A549 (cell line): Measurements from ENCODE around the gene CADM2.

Experiments
- BHLHE40 ChIP-seq: IDR thresholded peaks from 2 replicates; pipeline ENCODE4 v1.6.1; 2012; ENCODE audit warnings: low read depth, low read length, inconsistent platforms
- CEBPB ChIP-seq, 2 experiments: fragments of >200 bp in 1 of 2; sonication (Bioruptor Twin) in 1 of 2; formaldehyde crosslinking in 1 of 2; IDR thresholded peaks; 2 replicates each; pipeline ENCODE4 v1.6.1; 2012 to 2016
- CHD2 ChIP-seq: fragments of 150-350 bp; IDR thresholded peaks from 2 replicates; pipeline ENCODE4 v1.6.1; 2014; ENCODE audit warnings: low read length; ENCODE audit not compliant: partially characterized antibody
- EP300 ChIP-seq, 2 experiments: fragments of >200 bp; sonication (Bioruptor Twin); formaldehyde crosslinking; IDR thresholded peaks; 2 replicates in 1 of 2; 3 replicates in 1 of 2; pipeline ENCODE4 v1.6.1; 2016 to 2017
- ESRRA ChIP-seq: fragments of 150-350 bp; IDR thresholded peaks from 2 replicates; pipeline ENCODE4 v1.6.1; 2014; ENCODE audit warnings: mild to moderate bottlenecking, low read length, borderline replicate concordance
- GATA3 ChIP-seq: IDR thresholded peaks from 2 replicates; pipeline ENCODE4 v1.6.1; 2012; ENCODE audit warnings: borderline replicate concordance
- MAZ ChIP-seq: fragments of 150-350 bp; IDR thresholded peaks from 2 replicates; pipeline ENCODE4 v1.6.1; 2014; ENCODE audit warnings: antibody characterized with exemption, low read depth, low read length, borderline replicate concordance
- NPAS2 ChIP-seq: fragments of 250-450 bp; sonication (Bioruptor Pico); IDR thresholded peaks from 2 replicates; pipeline ENCODE4 v1.8.0; 2022; ENCODE audit warnings: mild to moderate bottlenecking, moderate library complexity, borderline replicate concordance
- POLR2A ChIP-seq: IDR thresholded peaks from 2 replicates; pipeline ENCODE4 v1.6.1; 2012; ENCODE audit warnings: mild to moderate bottlenecking, low read length
- REST ChIP-seq: fragments of 200-600 bp; sonication (generic); IDR thresholded peaks from 2 replicates; pipeline ENCODE4 v1.6.1; 2016; ENCODE audit warnings: antibody characterized with exemption, mild to moderate bottlenecking, moderate library complexity
- SMC3 ChIP-seq: fragments of >200 bp; sonication (Bioruptor Twin); formaldehyde crosslinking; IDR thresholded peaks from 3 replicates; pipeline ENCODE4 v1.6.1; 2018; ENCODE audit warnings: inconsistent platforms
- TF ChIP-seq, protein P1 (sequence below): fragments of >200 bp; sonication (Bioruptor Twin); formaldehyde crosslinking; IDR thresholded peaks from 3 replicates; pipeline ENCODE4 v1.5.1; 2016
- TF ChIP-seq, protein P2 (sequence below): fragments of 450-650 bp; IDR thresholded peaks from 2 replicates; pipeline ENCODE4 v1.6.1; 2014; ENCODE audit warnings: antibody characterized with exemption

DNA sequence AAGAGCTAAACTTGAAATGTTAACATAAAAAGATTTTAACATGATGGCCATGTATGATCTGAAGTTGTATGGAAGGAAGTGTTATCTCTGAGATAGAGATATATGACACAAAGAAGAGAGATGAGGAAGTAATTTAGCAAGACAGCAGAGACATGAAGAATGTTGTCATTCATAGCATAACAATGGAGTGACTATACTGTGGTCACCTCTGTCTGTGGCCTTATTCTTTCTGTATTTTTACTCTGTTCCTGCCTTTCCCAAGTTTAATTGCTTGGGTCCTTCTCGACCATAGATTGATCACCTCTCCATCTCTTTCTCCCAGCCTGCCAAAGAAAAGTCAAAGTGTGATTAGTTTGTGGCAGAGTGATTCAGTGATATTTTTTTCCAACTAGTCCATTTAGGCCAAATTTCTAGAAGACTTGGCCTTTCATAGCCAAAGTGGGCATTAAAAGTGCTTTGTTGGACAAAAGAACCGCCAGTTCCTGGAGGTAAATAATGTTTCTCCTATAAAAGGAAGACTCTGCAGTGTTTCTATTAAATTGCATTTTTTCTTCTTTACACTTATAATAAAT, 711.9 kb downstream of the CADM2 start:
- TF ChIP-seq, protein P1, sequence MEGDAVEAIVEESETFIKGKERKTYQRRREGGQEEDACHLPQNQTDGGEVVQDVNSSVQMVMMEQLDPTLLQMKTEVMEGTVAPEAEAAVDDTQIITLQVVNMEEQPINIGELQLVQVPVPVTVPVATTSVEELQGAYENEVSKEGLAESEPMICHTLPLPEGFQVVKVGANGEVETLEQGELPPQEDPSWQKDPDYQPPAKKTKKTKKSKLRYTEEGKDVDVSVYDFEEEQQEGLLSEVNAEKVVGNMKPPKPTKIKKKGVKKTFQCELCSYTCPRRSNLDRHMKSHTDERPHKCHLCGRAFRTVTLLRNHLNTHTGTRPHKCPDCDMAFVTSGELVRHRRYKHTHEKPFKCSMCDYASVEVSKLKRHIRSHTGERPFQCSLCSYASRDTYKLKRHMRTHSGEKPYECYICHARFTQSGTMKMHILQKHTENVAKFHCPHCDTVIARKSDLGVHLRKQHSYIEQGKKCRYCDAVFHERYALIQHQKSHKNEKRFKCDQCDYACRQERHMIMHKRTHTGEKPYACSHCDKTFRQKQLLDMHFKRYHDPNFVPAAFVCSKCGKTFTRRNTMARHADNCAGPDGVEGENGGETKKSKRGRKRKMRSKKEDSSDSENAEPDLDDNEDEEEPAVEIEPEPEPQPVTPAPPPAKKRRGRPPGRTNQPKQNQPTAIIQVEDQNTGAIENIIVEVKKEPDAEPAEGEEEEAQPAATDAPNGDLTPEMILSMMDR = no peak
- TF ChIP-seq GATA3 (no peak), CEBPB (IDR thresholded peaks at IDR 0.05) (no peak), NPAS2 (no peak), EP300 (IDR thresholded peaks at IDR 0.05) (no peak), CHD2 (no peak), MAZ (no peak), ESRRA (no peak), POLR2A (no peak), SMC3 (no peak), BHLHE40 (no peak), REST (no peak)
- TF ChIP-seq, protein P2, sequence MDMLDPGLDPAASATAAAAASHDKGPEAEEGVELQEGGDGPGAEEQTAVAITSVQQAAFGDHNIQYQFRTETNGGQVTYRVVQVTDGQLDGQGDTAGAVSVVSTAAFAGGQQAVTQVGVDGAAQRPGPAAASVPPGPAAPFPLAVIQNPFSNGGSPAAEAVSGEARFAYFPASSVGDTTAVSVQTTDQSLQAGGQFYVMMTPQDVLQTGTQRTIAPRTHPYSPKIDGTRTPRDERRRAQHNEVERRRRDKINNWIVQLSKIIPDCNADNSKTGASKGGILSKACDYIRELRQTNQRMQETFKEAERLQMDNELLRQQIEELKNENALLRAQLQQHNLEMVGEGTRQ = no peak
